HG03521 (cell line): ENCODE measurements around the gene KCNT1.

Source experiments
- ATAC-seq: cut with Tn5 transposase; IDR thresholded peaks from one replicate; pipeline ENCODE4 v1.9.1; 2021; ENCODE audit warnings: mild to moderate bottlenecking, moderate library complexity; ENCODE audit not compliant: unreplicated experiment

The KCNT1 gene

DNA sequence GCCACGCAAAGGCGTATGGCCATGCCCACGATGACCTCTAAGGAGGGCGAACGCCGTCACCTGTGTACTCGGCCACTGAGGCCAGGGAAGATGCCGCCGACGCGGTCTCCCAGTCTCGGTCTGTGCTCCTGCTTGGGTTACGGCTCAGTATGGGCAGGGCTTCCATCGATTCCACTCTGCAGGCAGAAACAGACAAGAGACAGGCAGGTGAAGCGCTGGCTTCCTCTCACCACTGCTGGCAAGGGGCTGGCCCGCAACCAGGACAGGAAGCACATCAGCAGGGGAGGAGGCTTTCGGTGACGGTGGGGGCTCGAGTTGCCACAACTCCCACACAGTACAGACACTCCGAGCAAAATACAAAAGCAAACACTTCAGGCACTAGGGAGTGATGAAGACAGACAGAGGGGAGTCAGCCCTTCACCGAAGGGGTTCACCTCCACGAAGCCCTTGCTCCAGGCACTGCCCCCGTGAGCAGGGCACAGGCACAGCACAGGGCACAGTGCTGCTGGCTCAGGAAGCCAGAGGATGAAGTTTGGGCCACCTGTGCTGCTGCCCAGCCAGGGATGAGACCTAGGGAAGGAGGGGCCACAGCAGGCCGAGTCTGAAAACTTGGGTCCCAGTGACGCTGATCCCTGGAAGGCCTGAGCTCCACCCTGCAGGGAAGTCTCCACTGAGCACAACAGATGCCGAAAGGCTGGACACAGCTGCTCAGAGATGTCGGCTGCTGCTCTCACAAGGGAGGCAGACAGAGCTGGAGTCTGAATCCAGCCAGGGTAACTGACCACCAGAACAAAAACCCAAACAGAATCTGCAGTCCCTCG is 114.1 kb downstream of the KCNT1 start:
- no peak for ATAC-seq

- ATAC-seq: no peak
Measured at GRCh38 chr9:135816651-135816970, 114.6 kb downstream of the KCNT1 start.

DNA sequence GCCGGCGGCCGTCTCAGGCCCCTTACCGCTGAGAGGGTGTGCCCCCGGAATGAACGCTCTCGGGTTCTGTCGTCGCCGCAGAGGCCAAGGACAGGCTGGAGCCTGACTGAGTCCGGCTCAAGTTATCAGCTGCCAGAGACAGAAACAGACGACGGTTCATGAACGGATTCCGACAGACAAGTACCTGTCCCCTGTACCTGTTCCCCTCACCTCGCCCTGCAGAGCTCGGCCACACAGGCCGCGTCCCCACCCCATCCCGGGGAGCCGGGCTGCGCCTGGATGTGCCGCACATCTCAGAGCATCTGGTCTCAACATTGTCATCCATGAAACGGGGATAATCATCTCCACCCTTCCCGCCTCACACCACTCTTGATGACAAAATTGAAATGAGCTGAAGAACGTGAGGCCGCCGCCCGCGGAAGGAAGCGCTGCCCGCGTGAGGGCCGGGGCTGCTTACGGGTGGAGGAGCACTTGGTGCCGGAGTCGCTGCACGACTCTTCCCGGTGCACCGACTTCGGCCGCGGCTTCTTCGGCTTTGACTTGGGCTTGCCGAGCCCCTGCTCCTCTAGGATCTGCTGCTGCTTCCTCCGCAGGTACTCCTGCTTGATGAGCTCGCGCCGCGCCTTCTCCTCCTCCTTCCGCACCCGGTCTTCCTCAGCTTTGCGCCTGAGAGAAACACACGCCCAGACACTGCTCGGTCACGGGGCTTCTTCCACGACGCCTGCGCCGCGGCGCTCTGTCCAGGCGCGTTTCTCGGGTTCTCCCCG is 116.1 kb downstream of the KCNT1 start:
- ATAC-seq: no peak

DNA sequence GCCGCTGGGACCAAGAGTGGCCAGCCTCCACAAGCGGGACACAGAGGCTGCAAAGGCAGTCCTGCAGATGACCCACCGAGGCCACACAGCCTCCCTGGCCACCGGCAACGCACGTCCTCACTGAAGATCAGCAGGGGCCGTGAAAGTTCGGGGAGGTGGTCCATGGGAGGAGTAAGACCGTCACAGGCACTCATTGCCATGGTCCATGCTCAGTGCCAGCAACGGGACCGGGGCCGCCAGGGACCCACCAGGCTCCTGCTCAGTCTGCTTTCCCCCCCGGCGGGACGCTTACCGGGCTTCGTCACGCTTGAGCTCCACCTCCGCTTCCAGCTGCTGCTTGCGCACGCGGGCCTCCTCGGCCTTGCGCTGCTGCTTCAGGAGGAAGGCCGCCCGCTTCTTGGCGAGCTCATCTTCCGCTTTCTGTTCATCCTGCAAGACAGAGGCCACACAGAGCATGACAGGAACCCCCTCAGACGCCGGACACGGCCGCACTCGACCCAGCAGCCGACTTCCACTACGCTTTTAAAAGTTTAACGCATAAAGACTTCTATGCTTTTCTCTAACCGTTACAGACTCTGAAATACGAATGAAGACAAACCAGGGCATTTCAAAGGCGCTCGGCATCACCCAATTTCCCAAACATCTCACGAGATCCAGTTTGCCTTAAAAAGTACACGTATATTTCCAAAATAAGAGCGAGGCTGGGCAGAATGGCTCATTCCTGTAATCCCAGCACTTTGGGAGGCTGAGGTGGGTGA is 116.9 kb downstream of the KCNT1 start:
- no peak for ATAC-seq

DNA sequence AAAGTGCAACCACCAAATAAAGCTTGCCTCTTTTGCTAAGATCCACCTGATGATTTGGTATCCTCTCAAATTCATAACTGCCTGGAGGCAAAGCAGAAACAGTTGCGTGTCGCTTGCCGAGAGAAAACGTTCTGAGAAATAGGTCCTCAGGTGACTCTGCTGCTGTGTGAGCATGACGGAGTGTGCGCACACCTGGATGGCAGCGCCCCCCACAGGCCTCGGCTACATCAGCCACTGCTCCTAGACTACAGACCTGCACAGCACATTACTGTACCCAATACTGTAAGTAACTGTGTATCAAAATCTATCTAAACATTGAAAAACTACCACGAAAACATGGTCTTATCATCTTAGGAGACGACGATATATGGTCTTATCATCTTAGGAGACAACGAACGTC is 117.9 kb downstream of the KCNT1 start:
- ATAC-seq: no peak

DNA sequence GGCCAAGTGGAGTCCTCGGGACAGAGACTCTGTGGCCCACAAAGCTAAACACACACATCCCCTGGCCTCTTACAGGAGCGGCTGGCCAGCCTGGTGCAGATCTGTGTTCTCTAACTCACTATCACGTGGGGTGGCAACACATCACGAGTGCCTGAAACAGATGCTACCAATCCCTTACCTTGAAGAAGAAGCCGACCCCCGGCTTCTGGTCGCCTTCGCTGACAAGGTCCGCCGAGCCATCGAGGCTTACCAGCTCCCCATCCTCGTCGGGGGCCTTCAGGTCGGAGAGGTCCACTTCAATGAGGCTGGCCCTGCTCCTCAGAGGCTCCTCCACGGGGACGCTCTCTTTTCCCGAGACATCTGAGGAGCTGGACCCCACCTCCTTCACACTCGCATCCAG is 118.7 kb downstream of the KCNT1 start:
- ATAC-seq: no peak

DNA sequence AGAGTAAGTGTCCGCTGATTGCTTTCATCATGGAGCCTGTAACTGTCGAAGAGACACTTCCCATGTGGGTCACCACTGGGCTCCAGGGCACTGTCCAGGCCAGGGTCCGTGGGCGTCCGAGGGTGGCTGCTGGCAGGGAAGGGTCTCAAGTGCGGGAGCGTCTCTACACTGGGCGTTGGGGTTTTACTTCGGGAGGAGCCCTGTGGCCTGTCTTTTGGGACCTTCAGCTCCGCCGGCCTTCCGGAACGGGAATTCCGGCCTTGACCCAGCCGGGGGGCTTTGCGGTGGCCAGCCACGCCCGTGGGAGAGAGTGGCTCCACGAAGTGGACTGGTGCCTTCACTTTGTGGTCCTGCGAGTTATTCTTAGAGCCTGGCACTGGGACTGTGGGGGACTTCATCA is 119.1 kb downstream of the KCNT1 start:
- no peak for ATAC-seq

DNA sequence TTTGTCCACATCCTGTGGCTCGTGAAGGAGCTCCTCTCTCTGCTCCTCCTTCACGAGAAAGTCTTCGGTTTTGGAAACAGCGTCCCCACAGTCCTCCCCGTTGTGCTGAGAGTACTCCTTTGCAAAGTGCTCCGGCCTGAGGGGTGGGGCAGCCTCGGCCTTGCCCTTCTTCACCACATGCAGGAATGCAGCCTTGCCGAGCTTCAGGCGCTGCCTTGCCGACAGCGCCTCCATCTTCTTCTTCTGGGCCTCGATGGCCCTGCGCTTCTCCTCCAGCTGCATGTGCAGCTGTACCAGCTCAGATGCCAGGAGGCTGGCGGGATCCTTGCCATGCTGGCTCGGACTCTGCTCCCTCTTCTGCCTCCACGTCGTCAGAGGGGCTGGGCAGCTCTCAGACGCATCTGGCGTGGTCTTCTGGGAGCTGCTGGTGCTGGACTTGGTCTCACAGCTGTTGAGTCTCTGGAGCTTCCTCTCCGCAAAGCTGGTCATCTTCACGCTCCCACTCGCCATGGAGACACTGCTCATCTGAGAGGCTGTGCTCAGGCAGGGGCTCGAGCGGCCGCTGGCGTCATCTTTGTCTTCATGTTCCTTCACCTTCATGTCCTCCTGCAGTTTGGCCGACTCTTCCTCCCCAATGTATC is 119.9 kb downstream of the KCNT1 start:
- no peak for ATAC-seq

GRCh38 chr9:135822374-135822755 is 120.4 kb downstream of the KCNT1 start:
- no peak for ATAC-seq

DNA sequence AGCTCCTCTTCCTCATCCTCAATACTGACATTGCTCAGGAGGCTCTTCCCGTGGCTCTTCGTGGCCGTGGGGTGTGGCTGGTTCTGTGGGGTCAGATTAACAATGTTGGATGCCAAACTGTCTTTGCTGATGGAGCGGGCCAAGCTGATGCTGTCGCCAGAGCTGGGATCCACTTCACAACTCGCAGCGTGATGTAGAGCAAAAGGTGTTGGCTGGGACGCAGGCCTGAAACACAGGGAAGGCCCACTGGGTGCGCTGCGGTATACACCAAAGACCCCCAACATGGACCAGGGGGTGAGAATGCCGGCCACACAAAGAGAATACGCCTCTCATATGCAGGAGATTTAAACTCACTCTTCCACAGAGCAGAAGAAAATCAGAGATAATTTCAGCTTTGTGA is 121.1 kb downstream of the KCNT1 start:
- ATAC-seq: no peak

DNA sequence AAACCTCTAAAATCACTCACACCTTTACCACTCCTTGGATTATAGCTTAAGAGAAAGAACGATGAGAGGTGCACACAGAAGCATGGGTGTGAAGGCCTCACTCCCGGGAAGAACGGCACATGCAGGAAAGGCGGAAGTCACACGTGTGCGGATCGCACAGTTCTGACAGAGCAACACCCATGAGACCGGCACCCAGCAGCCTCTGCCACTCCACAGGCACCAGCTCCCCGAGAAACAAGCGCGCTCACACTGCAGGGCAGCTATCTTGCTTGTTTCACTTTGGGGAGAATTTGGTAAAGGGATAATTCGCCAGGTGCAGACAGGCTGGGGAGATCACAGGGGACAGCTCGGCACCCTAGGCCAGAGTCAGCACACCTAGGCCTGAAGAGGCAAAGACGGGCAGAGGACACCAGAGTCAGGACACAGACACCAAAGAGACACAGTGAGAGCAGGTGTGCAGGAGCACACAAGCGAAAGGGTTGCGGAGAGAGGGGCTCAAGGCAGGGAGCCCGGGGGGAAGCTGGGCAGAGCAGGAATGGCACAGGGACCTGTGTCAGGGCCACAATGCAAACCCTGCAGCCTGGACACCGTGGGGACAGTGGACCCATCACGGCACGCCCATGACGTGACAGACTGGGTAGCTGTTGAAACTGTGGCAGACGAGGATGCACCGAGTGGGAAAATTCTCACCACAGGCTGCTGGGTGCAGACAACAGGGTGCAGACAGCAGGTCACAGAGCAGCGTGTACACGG is 123.6 kb downstream of the KCNT1 start:
- no peak for ATAC-seq

DNA sequence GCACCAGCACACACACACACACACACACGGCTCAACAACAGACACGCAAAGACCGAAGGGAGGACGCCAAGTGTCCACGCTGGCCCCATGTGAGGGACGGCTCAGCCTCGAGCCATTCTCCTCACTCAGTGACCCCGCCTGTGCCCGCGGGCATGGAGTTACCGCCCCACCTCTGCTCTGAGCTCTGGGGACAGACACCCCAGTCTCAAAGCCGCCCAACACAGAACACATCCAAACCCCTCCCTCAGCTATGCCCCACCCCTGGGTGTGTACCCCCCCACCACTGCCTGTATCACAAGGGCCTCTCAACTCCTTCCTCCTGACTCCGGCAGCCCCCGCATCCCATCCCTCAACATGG is 124.2 kb downstream of the KCNT1 start:
- no peak for ATAC-seq

DNA sequence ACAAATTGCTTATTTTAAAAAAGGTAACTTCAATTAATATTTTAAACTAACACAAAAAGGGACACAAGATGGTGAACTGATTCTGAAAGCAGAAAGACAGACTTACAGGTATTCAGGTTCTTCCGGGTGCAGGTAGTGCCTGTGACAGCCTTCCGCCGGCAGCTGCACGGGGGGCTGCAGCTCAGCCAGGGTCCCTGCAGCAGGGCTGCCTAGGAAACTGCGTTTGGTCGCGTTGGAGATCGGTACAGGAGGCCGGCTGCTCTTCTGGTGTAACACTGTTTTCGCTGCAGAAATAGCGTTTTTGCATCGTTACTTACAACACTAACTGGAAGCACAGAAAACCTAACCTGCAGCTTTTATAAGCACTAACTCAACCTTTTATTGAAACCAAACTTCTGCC is 125.3 kb downstream of the KCNT1 start:
- ATAC-seq: no peak

GRCh38 chr9:135827866-135828580 is 126.0 kb downstream of the KCNT1 start:
- no peak for ATAC-seq

DNA sequence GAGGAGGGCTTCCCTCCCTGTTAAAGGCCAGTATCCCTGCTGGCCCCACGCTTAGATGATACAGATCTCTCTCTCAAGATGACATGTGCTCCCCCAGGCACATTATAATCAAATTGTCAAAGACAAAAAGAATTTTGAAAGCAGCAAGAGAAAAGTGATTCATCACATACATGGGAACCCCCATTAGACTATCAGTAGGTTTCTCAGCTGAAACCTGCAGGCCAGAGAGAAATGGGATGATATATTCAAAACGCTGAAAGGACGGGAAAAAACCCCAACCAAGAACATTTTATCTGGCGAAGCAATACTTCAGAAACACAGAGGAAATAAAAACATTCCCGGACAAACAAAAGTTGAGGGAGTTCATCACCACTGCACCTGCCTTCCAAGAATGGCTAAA is 126.7 kb downstream of the KCNT1 start:
- ATAC-seq: no peak

DNA sequence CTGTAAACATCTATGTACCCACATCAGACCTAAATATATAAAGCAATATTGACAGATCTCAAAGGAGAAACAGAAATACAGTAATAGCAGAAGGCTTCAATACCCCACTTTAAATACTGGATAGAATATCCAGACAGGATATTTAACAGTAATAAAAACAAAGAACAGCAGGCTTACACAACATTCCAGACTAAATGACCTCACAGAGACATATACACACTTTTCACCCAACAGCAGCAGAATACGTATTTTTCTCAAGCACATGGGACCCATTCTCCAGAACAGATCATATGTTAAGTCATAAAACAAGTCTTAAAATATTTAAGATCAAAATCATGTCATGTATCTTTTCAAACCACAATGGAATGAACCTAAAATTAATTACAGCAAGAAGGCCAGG is 128.5 kb downstream of the KCNT1 start:
- ATAC-seq: no peak

DNA sequence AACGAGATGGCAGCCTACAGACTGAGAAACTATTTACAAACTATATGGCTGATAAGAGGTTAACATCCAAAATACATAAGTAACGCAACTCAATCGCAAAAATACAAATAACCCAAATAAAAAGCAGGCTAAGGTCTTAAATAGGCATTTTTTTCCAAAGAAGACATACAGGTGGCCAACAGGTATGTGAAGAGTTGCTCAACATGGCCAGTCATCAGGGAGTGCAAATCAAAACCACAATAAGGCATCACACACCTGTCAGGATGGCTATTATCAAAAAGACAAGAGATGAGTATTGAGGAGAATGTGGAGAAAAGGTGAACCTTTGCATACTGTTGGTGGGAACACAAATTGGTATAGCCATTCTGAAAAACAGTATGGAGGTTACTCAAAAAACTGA is 131.9 kb downstream of the KCNT1 start:
- ATAC-seq: no peak

DNA sequence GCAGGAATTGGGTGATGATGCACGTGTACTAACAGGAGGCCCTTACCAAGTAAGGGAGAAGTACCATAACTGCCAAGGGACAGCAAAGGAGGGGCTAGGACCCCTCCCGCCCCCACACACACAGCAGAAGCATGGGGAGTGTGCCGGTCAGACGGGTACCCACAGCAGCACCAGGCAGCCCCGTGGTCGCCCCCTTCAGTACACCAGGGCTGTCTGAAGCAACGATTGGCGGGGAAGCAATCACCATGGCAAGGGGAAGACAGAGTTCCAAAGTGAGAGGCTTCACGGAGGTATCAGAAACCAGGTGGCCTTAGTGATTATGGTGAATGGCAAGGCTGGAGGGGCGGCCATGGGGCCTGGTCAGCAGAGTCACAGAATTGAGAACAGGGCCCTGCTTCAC is 133.1 kb downstream of the KCNT1 start:
- no peak for ATAC-seq

DNA sequence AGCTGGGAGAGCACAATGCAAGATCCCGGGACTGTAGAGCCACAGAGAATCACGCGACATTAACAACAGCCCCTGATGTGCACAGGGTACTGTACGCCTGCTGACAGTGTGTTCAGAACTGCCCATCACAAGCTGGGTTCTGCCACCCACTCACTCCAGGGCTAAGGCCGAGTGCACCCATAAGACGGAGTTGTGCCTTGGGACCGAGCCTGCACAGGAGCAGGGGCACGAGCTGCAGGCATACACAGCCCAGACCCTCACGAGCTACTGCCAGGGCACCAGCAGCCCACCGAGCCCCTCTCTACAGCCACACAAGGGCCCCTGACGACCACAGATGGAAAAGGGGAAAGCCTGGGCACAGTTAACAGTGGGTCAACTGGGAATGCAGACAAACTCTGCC is 137.5 kb downstream of the KCNT1 start:
- ATAC-seq: no peak

- ATAC-seq: no peak
Measured at GRCh38 chr9:135840107-135840506, 138.1 kb downstream of the KCNT1 start.
